HG02870 (cell line): ENCODE measurements around the gene HRAS.

Source experiments
- ATAC-seq: cut with Tn5 transposase; IDR thresholded peaks from one replicate; pipeline ENCODE4 v1.9.1; 2021; ENCODE audit warnings: mild to moderate bottlenecking, moderate library complexity; ENCODE audit not compliant: unreplicated experiment

Gene HRAS

DNA sequence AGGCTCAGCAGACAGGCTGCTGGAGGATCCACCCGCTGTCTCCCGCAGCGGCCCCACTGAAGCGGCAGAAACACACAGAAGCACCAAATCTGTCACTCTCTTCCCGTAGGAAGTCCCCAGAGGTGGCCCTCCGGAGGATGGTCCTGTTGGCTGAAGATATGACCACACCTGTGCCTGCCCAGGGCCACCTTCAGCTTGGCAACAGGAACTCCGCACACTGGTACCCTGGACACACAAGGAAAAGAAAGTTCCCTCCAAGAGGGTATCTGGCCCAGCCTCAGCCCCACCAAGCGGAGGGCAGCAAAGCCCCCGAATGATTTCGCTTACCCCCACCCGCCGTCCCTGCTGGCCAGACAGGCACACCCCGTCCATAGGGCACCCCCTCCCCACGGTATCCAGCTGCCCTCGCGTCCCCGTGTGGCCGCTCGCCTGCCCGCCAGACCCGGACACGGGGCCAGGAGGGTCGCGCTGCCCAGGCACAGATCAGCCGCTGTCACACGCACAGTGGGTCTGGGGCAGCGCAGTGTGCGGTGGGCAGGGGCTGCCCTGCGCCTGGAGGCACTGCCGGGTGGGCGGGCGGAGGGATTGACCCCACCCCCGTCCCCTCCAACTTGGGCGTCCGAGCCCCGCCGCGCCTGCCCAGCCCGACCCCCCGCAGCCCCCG is 32.4 kb upstream of the HRAS start:
- ATAC-seq, result no peak

DNA sequence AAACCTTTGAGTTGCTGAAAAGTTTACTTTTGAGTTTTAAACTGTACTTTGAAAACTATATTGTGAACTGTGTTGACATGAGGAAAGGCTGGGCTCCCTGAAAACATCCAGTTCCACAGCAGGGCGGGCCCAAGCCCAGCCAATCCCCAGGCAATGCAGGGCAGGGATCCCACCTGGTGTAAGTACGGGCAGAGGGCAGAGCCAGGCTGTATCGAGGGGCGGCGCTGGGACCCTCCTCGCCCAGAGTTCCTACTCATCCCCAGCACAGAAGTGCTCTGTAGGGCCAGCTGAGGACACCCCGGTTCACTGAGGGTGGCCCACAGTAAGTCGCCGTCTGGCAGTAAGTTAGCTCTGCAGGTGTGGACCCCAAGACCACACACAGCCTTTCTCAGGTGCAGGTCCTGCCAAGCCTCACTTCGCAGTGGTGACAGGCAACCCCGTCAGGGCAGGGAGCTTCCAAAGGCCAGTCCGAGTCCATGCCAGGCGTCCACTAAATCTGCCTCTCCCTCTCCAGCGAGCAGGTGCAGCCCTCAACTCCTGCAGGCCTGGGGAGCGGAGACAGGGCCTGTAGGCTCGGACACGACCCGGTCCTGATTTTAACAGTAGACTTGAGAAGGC is 31.7 kb upstream of the HRAS start:
- no peak for ATAC-seq

DNA sequence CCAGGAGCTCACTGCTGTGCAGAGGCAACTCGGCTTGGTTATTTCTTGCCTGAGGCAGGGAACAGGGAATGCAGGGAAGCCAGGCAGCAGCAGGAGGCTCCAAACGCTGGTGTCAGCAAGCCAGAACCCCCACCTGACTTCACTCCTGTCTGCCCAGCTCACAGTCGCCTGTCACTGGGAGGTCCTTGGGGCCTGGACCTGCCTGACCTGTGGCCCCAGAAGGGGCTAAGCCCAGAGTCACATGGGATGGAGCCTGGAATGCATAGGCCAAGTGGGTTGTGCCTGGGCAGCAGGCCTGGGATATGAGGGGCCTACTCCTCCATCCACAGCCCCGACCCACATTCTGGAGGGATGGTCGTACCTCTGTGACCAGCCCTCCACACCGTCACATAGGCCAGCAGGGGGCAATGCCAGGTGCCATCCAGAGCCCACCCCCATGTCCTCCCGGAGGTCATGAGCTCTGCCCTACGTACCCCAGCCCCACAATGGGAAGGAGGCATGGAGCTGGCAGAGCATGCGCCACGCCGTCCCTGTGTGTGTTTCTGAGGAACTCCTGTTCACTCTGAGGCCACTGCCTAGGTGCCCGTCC is 30.6 kb upstream of the HRAS start:
- ATAC-seq, result no peak

DNA sequence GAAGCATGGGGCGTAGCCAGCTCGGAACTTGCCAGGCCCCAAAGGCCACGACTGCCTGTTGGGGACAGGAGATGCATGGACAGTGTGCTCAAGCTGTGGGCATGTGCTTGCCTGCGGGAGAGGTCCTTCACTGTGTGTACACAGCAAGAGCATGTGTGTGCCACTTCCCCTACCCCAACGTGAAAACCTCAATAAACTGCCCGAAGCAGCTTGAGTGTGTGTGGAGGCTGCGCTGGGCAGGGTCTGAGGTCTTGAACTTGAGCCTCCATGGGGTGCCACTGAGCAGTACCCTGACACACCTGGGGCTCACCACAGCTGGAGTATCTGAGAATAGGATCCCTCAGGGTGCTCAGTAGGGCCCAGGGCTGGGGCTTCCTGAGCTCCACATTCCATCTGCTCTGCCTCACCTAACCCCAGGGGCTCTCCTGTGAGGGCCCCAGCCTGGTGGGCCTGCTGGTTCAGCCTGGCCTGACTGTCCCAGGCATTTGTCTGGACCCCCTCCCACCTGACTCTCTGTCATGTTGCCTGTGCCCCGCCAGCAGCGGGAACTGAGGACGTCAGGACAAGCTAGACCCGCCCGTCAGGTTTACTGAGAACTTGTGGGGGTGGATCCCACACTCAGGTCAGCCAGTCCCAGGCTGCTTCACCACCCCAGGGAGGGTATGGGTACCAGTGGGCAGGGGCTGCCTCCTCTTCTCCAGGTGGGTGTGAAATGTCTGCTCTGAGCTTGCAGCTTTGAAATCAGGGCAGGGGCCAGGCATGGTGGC is 28.6 kb upstream of the HRAS start:
- ATAC-seq, result no peak

DNA sequence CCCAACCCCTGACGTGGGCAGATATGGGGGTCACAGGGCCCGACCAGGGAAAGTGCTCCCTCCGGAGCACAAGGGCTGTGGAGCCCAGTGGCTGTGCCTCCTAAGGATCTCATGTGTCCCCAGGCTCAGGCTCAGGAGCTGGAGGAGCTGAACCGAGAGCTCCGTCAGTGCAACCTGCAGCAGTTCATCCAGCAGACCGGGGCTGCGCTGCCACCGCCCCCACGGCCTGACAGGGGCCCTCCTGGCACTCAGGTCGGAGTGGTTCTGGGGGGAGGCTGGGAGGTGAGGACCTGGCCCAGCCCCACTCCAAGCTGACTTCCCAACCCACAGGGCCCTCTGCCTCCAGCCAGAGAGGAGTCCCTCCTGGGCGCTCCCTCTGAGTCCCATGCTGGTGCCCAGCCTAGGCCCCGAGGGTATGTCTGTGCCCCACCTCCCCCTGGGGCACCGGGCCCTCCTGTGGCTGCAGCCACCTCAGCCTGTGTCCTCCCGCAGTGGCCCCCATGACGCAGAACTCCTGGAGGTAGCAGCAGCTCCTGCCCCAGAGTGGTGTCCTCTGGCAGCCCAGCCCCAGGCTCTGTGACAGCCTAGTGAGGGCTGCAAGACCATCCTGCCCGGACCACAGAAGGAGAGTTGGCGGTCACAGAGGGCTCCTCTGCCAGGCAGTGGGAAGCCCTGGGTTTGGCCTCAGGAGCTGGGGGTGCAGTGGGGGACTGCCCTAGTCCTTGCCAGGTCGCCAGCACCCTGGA is 27.9 kb upstream of the HRAS start:
- ATAC-seq, result no peak

DNA sequence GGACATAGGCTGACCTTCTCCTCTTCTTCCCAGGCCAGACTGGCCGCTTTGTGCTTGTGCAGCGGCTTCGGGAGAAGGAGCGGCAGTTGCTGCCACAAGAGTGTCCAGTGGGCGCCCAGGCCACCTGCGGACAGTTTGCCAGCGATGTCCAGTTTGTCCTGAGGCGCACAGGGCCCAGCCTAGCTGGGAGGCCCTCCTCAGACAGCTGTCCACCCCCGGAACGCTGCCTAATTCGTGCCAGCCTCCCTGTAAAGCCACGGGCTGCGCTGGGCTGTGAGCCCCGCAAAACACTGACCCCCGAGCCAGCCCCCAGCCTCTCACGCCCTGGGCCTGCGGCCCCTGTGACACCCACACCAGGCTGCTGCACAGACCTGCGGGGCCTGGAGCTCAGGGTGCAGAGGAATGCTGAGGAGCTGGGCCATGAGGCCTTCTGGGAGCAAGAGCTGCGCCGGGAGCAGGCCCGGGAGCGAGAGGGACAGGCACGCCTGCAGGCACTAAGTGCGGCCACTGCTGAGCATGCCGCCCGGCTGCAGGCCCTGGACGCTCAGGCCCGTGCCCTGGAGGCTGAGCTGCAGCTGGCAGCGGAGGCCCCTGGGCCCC is 26.8 kb upstream of the HRAS start:
- no peak for ATAC-seq

DNA sequence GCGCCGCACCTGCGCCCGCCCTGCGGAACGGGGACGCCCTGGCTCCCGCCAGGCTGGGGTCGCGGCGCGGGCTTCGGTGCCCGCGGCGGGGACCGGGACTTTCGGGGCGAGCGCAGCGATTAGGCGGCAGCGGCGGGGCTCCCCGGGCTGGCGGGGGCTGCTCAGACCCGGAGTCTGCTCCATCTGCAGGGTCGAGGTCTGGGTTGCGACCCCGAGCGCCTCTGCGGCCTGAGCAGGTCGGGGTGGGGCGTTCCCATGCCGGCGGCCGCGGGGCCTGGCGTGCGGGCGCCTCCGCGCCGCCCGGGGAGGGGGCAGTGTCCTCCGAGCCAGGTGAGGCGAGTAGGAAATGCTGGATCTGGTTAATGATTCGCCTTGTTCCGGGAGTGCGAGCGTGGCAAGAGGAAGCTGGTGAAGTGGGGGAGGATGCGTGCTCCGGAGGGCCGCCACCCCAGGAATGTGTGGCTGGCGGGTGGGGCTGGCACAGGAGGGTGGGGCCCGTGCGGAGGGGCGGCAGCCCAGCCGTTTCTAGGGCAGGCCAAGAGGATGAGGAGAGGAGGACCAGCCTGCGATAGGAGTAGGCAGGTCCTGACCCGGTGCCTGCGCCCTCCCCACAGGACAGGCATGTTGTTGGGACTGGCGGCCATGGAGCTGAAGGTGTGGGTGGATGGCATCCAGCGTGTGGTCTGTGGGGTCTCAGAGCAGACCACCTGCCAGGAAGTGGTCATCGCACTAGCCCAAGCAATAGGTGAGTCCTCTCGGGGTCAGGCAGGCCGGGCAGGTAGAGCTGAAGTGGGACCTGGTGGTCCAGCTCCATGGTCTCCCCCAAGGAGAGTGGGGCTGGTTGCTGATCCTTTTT is 26.0 kb upstream of the HRAS start:
- peak; percentile 21 for ATAC-seq

DNA sequence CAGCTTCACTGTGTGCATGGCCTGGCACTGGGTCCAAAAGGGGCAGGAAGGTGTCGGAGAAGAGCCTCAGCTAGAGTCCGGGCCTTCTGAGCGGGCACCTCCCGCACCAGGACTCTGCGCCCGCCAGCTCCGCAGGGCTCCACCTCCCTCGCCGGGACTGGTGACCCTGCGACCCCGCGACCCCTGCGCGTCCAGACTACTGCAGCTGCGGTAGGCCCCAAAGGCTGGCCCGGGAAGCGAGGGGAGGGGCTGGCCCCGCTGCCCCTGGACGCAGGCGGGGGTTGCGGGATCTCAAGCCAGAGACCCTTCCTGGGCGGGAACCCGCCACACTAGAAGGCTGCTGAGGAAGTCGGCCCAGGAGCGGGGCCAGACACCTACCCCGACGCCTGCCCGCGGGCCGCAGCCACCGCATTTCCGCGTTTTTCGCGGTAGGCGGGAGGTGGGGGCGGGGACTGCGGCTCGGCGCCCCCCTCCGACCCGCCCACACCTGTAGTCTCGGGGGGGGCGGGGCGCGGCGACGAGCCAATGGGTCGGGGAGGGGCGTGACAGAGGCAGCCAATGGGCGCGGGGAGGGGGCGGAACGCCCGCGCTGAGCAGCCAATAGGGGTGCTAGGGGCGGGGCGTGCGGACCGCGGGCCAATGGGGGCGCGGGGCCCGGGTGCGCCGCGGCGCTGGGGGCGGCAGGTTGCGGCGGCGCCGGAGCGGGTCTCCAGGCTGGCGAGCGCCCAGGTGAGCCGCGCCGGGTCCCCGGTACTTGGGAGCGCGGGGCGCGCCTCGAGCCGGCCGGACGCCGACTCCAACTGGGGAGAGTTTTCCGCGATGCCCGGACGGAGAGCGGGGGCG is 25.1 kb upstream of the HRAS start, which contains the start of the genes LMNTD2 and RASSF7:
TSS of gene LMNTD2 (minus strand) at position 434 of the 843 bp plus-strand sequence. CDS start at position 412, 22 bp downstream.
TSS of gene RASSF7 (plus strand) at position 666 of the 843 bp plus-strand sequence. CDS start 799 bp downstream, outside the sequence.
- peak; percentile 71 for ATAC-seq

DNA sequence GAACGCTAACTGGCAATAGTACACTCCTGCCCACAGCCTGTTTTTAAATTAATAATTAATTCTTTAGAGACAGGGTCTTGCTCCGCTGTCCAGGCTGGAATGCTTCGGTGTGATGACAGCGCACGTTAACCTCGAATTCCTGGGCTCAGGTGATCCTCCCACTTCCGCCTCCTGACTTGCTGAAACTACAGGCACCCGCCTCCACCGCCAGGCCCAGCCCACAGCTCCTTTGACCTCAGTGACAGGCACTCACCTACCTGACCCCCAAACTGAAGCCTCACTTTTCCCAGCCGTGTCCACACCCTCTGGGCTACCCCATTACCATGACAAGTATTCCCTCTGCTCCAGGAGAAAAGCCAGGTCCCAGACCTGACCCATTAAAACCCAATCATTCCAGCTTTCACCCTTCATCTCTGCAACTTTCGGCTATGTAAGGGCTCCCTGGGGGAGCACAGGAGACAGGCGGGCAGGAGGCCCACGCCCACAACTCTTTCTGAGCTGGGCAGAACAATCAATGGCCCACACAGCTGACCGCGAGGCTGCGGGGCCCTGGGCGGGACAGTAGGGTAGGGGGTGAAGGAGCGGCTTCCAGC is 24.4 kb upstream of the HRAS start:
- ATAC-seq, result no peak

DNA sequence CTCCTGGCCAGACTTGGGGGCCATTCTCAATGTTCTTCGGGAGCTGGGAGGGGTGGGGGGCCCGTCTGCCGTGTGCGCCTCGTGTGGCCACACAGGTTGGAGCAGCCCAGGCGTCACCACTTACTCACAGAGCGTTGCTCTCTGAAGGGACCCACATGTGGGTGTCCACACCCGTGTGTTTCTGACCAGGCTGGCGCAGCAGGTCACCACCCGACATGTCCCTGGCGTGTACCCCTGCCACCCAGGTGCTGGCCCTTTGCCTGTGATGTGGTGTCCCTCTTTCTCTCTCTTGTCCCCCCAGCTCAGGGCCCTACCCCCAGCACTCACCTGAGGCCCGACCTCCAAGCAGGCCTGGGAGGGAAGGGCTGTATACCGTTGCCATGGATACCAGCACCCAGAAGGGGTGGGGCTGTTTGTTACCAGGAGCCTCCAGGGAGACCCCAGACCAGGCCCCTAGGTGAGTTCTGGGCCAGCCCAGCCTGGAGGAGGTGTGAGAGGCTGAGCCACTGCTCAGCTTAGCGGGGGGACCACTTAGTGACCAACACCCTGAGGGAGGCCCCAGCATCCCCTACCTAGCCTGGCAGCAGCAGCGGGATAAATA is 23.7 kb upstream of the HRAS start:
- no peak for ATAC-seq

DNA sequence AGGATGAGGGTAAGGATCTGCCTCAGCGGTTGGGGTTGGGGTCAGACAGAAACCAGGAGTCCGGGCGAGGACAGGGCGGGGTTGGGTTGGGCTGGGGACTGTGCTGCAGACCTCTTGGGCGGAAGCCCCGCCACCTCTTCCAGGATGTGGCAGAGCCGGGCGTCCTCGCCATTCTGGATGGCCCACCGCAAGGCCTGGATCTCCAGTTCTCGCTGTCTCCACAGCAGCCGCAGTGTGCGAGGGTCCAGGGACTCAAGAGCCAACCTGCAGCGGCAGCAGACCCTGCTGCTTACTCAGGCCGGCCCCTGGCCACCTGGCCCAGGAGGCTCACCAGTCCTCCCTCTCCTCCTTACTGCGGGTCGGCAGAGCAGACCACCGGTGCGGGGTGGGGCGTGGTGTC is 23.1 kb upstream of the HRAS start:
- no peak for ATAC-seq

DNA sequence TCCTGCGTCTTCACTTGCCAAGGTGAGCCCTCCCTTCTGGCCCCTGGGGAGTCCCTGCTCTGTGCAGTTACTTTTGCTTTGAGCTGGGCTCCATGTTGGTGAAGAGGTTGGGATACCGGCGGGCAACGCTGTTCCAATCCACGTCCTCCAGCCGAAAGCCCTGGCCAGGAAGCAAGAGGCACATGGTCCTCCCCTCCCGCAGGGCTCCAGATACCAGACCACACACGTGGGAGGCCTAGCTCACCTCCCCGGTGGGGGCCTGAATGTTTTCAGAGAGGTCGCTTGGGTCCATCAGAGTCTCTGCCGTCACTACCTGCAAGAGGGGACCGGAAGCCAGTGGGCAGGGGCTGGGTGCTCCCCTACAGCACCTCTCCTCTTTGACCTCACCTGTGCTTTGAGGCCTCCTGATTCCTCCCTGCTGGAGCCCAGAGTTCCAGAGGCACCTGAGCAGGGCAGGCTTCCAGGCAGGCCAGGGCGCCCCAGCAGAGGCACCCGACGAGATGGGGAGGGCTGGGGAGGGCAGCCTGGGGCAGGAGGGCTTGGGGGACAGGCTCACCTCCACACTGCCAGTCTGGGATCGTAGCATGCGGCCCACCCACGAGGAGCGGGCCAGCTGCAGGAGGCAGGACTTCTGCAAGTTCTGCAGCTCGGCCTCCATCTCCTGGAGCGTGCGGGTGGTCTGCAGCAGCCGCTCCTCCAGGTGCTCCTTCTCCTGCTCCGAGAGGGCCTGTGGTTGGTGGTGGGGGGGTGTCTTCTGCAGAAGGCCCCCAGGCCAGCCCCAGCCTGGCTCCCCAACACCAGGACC is 22.2 kb upstream of the HRAS start:
- no peak for ATAC-seq

DNA sequence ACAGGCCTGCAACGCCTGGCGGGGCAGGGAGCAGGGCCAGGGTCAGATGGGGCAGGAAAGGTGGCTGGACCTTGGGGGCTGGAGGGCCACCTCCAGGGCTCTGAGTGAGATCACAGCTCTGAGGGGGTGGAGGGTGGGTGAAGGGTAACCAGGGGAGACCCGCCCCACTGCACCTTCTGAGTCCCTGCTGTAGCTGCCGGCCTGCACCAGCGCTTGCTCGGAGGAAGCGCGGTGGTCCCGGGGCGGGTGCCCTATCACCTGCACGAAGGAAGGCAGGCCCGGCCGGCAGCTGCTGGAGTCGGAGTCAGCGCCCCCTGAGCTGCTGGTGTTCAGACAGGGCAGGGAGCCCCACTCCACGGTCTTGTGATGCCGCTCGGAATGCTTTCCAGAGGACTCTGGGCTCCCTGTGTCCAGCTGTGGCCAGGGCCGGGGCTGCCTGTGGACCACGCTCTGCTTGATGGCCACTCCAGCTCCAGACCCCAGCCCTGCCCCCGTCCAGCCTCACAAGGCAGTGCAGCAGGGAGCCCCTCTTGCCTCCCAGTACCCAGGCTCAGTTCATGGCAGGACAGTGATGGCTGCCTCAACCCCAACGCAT is 21.4 kb upstream of the HRAS start:
- no peak for ATAC-seq

DNA sequence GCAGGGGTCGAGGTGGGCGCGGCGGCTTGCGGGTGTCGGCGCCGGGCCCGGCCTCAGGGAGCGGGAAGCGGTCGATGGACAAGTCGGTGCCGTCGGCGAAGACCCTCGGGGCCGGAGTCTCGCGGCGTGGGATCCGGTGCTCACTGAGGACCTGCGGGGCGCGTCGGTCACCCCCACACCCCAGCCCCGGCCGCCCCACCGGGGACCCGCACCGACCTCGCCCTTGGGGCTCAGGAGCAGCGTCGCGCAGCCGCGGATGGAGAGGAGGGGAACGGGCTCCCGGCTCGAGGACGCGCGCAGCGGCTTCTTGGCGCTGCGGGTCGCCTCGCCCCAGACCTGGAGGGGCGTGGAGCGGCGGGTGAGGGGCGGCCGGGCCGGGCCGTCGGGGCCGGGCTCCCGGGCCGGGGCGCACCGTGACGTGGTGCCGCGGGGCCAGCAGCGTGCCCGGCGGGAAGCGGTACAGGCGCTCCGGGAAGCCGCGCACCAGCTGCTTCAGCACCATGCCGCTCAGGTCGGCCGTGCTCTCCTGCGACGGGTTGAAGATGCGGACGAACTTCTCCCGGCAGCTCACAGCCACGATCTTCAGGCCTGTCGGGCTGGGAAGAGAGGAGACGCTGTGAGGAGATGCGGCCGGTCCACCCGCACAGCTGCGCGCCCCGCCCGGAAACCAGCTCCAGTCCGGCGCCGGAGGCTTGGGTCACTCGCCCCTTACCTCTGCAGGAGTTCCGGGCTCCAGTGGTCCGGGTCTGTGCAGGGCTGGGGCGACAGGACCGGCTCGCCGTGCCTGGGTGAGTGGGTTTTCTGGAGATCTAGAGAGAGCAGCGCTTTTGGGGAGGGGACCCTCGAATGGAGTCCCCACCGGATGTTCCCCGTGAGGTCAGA is 20.6 kb upstream of the HRAS start:
- ATAC-seq, result no peak

DNA sequence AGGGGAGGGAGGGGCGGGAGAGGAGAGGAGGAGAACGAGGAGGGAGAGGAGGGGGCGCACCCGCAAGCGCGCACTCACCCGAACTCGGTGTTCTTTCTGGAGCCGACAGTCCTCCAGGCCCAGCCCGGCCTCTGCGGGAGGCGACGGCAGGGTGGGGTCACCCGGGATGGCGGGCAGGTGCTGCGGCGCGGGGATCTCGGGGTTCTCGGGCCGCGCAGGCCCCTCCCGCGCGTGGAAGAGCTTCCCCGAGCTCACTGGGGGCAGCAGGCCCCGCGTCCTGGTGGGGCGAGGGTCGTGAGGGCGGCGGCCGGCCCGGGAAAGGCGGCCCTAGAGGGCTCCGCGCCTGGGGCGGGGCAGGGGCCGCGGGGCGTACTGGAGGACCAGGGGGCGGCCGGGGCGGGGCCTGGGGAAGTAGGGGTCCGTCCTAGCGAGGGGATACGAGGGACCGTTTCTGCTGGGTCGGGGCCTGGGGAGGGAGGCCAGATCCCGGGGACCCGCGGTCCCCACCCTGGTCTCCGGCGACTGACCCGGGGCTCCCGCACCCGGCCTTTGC is 19.9 kb upstream of the HRAS start:
- ATAC-seq, result no peak
